ENCODE data around the gene AFAP1.

Gene AFAP1

GRCh38 chr4:7970361-7970946, 30.8 kb upstream of the AFAP1 start:
- DNase-seq (ENCODE audit: extremely low spot score, insufficient read length, low read depth) (no peak), FAIRE-seq (no peak)

DNA sequence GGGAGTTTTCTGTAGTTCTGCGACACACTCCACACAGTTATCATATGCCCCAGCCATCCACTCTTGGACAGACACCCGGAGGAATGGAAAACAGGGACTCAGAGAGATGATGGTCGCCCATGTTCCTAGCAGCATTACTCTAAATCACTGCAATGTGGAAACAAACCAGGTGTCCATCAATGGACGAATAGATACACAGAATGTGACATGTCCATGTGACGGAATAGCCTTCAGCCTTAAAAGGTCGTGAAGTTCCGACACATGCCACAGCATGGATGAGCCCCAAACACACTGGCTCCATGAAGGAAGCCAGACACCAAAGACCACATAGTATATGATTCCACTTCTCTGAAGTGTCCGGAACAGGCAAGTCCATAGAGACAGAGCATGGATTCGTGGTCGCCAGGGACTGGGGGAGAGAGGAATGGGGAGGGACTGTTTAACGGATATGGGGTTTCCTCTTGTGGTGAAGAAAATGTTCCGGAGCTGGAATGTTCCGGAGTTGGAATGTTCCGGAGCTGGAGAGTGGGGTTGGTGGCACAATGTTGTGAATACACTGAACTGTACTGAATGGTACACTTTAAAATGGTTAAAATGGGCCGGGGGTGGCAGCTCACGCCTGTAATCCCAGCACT, 28.7 kb upstream of the AFAP1 start:
- DNase-seq (ENCODE audit: extremely low spot score, insufficient read length, low read depth) (no peak), FAIRE-seq (peak; percentile 38)

DNA sequence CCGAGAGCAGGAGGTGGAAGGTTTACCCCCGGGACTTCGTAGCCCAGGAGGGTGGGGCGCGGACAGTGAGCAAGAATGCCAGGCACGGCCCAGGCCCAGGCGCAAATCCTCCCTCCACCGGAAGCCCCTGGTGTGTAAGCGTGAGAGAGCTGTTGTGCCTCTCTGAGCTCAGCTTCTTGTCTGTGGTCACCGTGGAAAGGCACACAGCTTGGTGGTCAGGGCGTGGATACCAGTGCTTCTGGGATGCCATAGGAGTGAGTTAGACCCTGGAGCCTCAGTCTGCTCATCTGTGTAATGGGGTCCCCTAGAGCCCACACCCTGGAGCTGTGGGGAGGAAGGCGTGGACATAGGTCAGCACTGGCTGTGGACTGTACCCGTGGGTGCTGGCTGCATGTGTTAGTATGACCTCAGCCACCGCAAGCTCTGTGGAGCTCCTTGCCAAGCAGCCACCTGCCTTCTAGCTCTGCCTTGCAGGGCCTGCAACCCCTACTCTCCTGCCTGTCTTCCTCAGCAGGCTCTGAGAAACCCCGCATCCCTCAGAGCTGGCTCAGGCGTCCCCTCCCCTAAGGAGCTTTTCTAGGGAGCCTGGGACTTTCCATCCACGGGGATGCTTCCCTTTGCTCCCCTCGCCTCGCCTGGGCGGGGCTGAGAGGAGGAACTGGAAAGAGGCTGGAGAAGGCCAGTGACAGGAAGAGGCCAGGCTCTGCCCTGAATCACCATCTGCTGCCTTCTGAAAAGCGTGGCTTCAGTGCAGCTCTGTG, 28.0 kb upstream of the AFAP1 start:
- FAIRE-seq = no peak
- DNase-seq (ENCODE audit: extremely low spot score, insufficient read length, low read depth) = no peak

DNA sequence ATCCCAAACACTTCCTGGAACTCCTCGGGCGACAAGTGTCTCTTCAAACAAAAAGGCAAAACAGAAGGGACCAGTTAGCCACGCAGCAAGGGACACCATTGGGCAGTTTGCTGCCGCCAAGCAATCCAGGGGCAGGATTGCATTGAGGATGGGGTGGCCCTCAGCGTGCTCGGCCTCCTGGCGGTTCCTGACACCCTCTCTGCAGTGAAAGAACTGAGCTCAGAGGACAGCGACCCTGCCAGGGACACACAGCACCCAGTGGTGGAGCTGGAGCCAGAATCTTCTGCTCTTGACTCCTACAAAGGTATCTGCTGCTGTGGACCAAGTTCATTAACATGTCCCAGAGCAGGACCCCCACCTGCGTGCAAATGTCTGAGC, 27.4 kb upstream of the AFAP1 start:
- FAIRE-seq (no peak), DNase-seq (ENCODE audit: extremely low spot score, insufficient read length, low read depth) (no peak)

DNA sequence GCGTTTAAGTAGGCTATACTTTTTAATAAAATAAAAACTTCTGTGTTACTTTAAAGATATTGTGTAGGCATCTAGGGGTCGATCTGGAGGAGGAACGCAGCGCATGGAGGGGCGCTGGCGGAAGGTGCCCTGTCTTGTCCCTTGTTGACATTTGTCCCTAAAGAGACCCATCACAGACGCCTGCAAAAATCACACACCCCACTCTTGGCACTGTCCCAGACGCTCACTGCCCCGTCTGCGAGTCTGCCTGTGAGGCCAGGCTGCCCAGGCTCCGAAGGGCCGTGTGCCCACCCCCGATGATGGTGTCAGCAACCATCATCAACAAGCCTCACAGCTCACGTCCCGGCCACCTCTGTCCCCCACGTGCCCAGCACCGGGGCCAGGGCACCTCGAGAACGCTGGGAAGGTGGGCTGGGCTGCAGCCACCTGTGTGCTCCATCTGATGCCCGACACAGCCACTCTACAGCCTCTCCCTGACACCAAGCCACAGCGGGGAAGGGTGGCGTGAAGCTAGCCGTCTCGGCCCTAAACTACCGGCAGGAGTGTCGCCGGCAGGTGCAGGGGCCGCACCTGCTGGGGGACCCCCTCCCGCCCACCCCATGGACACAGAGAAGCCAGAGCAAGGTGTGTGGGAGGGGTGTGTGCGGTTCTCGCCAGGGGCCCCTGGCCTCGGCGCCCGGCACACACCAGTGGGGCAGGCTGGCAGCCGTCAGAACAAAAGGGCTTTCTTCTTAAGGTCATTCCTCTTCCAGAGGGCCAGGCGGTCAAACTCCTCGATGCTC, 26.8 kb upstream of the AFAP1 start:
- DNase-seq (ENCODE audit: extremely low spot score, insufficient read length, low read depth) = no peak
- no peak for FAIRE-seq

GRCh38 chr4:7964890-7965662, 25.4 kb upstream of the AFAP1 start:
- DNase-seq (ENCODE audit: extremely low spot score, insufficient read length, low read depth) (no peak), FAIRE-seq (peak; percentile 5)

DNA sequence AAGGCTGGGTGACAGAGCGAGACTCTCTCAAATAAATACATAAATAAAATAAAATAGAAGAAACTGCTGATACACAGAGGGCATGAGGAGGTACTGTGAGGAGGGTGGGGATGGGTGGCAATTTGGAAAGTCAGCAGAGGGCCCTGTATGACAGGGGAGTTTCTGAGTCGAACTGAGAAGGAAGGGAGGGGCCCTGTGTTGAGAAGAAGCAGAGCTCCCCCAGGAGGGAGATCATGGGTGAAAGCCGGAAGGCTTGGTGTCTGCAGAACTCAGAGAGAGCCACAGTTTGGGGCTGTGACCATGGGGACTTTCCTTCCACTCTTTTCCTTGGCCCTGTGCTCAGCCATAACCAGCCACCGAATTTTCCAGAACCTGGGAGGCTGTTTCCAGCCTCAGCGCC, 24.8 kb upstream of the AFAP1 start:
- DNase-seq (ENCODE audit: extremely low spot score, insufficient read length, low read depth) (no peak), FAIRE-seq (peak; percentile 42)

DNA sequence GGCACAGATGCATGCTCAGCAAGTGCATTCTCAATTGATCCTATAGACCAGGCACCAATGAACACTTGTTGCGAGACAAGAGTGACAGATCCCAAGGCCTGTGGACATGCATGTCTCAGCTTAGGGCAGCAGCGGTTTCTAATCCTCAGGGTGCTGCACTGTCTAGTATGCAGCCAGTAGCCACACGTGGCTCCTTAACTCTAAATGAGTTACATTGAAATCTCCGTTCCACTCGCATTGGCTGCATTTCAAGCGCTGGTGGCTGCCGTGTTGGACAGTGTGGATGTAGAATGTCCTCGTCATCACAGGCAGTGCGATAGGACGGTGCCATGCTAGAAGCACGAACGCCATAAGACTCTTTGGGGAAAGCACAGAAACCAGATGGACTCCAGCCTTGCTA, 24.0 kb upstream of the AFAP1 start:
- FAIRE-seq = no peak

GRCh38 chr4:7962609-7963508, 23.2 kb upstream of the AFAP1 start:
- FAIRE-seq (no peak), DNase-seq (ENCODE audit: extremely low spot score, insufficient read length, low read depth) (no peak)

More for the DNA sequence above, 24.0 kb upstream of the AFAP1 start:
- DNase-seq (ENCODE audit: extremely low spot score, insufficient read length, low read depth) = no peak

- DNase-seq (ENCODE audit: extremely low spot score, insufficient read length, low read depth) (no peak), FAIRE-seq (peak; percentile 85)
Observed at GRCh38 chr4:7960790-7961655, 21.4 kb upstream of the AFAP1 start.

GRCh38 chr4:7960017-7960789, 20.5 kb upstream of the AFAP1 start:
- no peak for FAIRE-seq
- DNase-seq (ENCODE audit: extremely low spot score, insufficient read length, low read depth) = no peak

DNA sequence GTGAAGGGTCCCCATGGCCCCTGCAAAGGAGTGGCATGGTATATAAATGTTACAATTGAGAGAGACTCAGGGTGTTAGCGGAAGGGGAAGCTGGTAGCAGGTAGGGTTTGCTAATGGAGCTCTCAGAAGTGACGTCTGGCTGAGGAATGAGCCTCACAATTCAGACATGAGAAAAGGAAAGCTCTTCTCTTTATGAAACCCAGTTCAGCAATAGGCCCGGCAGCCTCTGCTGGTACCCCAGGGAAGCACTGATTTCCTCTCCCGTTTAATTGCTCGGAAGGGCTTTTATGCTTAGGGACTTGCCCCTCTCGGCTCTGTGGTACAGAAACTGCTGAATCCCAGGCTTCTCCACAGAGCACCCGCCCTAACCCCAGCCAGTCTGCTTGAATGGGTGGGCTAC, 19.4 kb upstream of the AFAP1 start:
- FAIRE-seq = no peak
- DNase-seq (ENCODE audit: extremely low spot score, insufficient read length, low read depth) = no peak

DNA sequence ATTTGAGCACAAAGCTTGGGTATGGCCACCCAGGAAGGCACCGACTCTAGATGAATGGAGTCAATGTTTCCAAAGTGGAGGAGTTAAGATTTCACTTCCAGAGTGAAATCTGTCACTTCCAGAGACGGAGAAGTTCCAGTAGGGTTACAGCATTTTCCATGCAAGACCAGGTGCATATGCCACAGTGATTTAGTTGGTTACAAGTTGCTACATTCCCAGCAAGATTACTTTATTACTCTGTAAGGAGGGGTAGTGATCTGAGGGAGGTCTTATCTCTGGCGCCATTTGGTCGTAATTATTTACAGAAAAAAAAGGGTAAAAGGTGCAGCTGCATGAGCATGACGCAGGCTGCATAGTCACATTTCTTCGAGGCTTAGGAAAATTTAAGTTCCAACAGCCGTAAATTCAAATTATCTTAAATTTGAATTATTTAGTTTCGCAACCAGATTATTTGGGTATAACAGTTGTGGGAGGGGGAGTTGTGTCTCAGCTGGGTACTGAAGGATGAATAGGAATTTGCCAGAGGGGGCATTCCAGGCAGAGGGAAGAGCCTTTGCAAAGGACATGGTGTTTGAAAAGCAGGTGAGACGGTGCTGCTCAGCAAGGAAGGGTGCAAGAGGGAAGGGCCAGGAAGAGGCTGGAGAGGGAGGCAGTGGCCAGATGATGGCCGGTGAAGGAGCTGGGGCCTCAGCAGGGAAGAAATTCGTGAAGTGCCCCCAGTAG, 17.4 kb upstream of the AFAP1 start:
- FAIRE-seq = no peak
- DNase-seq (ENCODE audit: extremely low spot score, insufficient read length, low read depth) = no peak

- FAIRE-seq (no peak), DNase-seq (ENCODE audit: extremely low spot score, insufficient read length, low read depth) (no peak)
Observed at GRCh38 chr4:7956270-7956808, 16.7 kb upstream of the AFAP1 start.

- DNase-seq (ENCODE audit: extremely low spot score, insufficient read length, low read depth) (no peak), FAIRE-seq (no peak)
Observed at GRCh38 chr4:7955393-7955792, 15.7 kb upstream of the AFAP1 start.

DNA sequence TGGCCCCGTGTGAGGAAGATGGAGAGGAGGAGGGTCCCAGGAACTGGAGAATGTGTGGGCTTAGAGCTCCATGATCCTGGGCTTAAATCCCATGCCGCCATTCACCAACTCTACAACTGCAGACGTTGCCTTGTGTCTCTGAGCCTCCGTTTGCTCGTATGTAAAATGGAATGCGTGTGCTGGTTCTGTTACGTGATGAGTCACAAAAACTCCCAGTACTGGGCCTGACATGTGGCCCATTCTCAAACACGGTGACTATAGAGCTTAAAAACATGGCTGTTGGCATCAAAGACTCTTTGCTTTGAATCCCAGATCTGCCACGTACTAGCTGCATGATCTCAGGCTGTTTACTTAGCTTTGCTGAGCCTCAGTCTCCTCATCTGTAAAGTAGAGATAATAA, 13.0 kb upstream of the AFAP1 start:
- DNase-seq (ENCODE audit: extremely low spot score, insufficient read length, low read depth) (no peak), FAIRE-seq (no peak)
